Fibroblast of mammary gland (primary cell): Measurements from ENCODE around the gene UBB.

Experiments used
- DNase-seq: peaks from one replicate; pipeline ENCODE4 v3.0.0-alpha.2; 2010; ENCODE audit warnings: low read depth
- H3K4me3 ChIP-seq: 2 replicates; pipeline ENCODE4 v1.5.1; 2011; ENCODE audit warnings: low read depth, mild to moderate bottlenecking, low read length, moderate library complexity; ENCODE audit not compliant: control insufficient read depth
- CTCF ChIP-seq: conservative IDR thresholded peaks from 2 replicates; pipeline ENCODE4 v1.5.1; 2011; ENCODE audit warnings: low read depth, low read length, inconsistent platforms; ENCODE audit not compliant: control insufficient read depth, insufficient read depth

UBB gene

GRCh38 chr17:16380640-16381495 lies at the start of gene UBB:
UBB (plus strand) TSS chr17:16381091; CDS start chr17:16381908, 817 bp downstream.
- peak within 1 kb of the TSS; percentile 98 for H3K4me3 ChIP-seq
- peak; percentile 97 for DNase-seq
- TF ChIP-seq CTCF, result no peak

- no peak overlapping the region for H3K4me3 ChIP-seq
- TF ChIP-seq CTCF, result no peak
- DNase-seq, result no peak
These were observed 42.5 kb upstream of the UBB start for GRCh38 chr17:16338391-16338790.

GRCh38 chr17:16339402-16339801 lies 41.5 kb upstream of the UBB start:
- no peak overlapping the region for H3K4me3 ChIP-seq
- no peak for TF ChIP-seq CTCF
- no peak for DNase-seq

GRCh38 chr17:16339959-16340358 lies 40.9 kb upstream of the UBB start:
- DNase-seq, result no peak
- no peak for TF ChIP-seq CTCF

GRCh38 chr17:16342979-16343378 lies 37.9 kb upstream of the UBB start:
- peak; percentile 84 for DNase-seq
- no peak overlapping the region for H3K4me3 ChIP-seq
- no peak for TF ChIP-seq CTCF

More at GRCh38 chr17:16339959-16340358, 40.9 kb upstream of the UBB start:
- no peak overlapping the region for H3K4me3 ChIP-seq

GRCh38 chr17:16343569-16343968 lies 37.3 kb upstream of the UBB start:
- TF ChIP-seq CTCF, result no peak
- DNase-seq, result no peak
- H3K4me3 ChIP-seq, result no peak overlapping the region
